HG03442 (cell line): ENCODE results near the gene SARS2.
"Not testable (repeated sequence)": the region's sequence is repeated elsewhere in the genome, so short reads cannot be mapped to it uniquely, and the experiment has no call there.

Source experiments
- ATAC-seq: cut with Tn5 transposase; IDR thresholded peaks from one replicate; pipeline ENCODE4 v1.9.1; 2021; ENCODE audit warnings: mild to moderate bottlenecking, moderate library complexity; ENCODE audit not compliant: unreplicated experiment

Gene SARS2

GRCh38 chr19:38929929-38930775, at the start of gene SARS2:
TSS of gene SARS2 (minus strand) at chr19:38930763. CDS start at chr19:38930736, 27 bp downstream.
- peak; percentile 64 for ATAC-seq

GRCh38 chr19:38979812-38980211, 49.2 kb upstream of the SARS2 start:
- ATAC-seq = no peak

- no peak for ATAC-seq
Observed at GRCh38 chr19:38978326-38978689, 47.7 kb upstream of the SARS2 start.

- peak; percentile 77 for ATAC-seq
Observed at GRCh38 chr19:38977445-38978325, 47.1 kb upstream of the SARS2 start.

- no peak for ATAC-seq
Observed at GRCh38 chr19:38975861-38976271, 45.3 kb upstream of the SARS2 start.

- no peak for ATAC-seq
Observed at GRCh38 chr19:38975214-38975860, 44.8 kb upstream of the SARS2 start, which contains the start of gene FBXO17. TSS of gene FBXO17 (minus strand) at chr19:38975742. CDS start at chr19:38950319, 25,423 bp downstream.

- ATAC-seq = no peak
Observed at GRCh38 chr19:38974624-38975213, 44.2 kb upstream of the SARS2 start.

GRCh38 chr19:38971672-38972071, 41.1 kb upstream of the SARS2 start:
- no peak for ATAC-seq

- ATAC-seq = no peak
Observed at GRCh38 chr19:38970664-38971532, 40.3 kb upstream of the SARS2 start.

GRCh38 chr19:38966149-38966548, 35.6 kb upstream of the SARS2 start:
- not testable (repeated sequence) for ATAC-seq

GRCh38 chr19:38964738-38965137, 34.2 kb upstream of the SARS2 start:
- ATAC-seq = no peak

GRCh38 chr19:38959618-38960017, 29.1 kb upstream of the SARS2 start:
- no peak for ATAC-seq

GRCh38 chr19:38958301-38958700, 27.7 kb upstream of the SARS2 start:
- ATAC-seq = no peak

- no peak for ATAC-seq
Observed at GRCh38 chr19:38956264-38956663, 25.7 kb upstream of the SARS2 start.

GRCh38 chr19:38953677-38954076, 23.1 kb upstream of the SARS2 start:
- no peak for ATAC-seq

- ATAC-seq = no peak
Observed at GRCh38 chr19:38952395-38953165, 22.0 kb upstream of the SARS2 start.

- ATAC-seq = no peak
Observed at GRCh38 chr19:38951187-38951586, 20.6 kb upstream of the SARS2 start.

- no peak for ATAC-seq
Observed at GRCh38 chr19:38949580-38950367, 19.2 kb upstream of the SARS2 start.
